Measurements from ENCODE around the gene PCDH8. TPM values are rescaled to one million over a fixed set of nuclear protein-coding genes. Genes with fewer than 3 reads are reported as not detected.
A peak's percentile ranks its signal among the peaks of the same experiment; 100 is the strongest.

PCDH8 gene
- total and polyA plus RNA-seq, 2 donors = 0.09 to 1.0 TPM

GRCh38 chr13:52869050-52869449, 20.6 kb upstream of the PCDH8 start:
- Histone ChIP-seq H3K4me1 (ENCODE audit: insufficient read depth) (no peaks in the 10 kb centered on the region), H3K27ac (ENCODE audit: low read depth) (no peak overlapping the region), H3K36me3 (ENCODE audit: insufficient read depth) (no peaks in the 10 kb centered on the region), H3K4me3 (ENCODE audit: low read depth, low read length) (no peak overlapping the region)
- no peak for DNase-seq (ENCODE audit: extremely low spot score)
- 81% methylated on average over 4 of the region's 4 CpGs for WGBS

GRCh38 chr13:52868190-52868589, 19.8 kb upstream of the PCDH8 start:
- no peaks in the 10 kb centered on the region for H3K4me1 ChIP-seq (ENCODE audit: insufficient read depth)
- no peaks in the 10 kb centered on the region for H3K36me3 ChIP-seq (ENCODE audit: insufficient read depth)
- no peak overlapping the region for H3K4me3 ChIP-seq (ENCODE audit: low read depth, low read length)
- H3K27ac ChIP-seq (ENCODE audit: low read depth) = no peak overlapping the region
- no peak for DNase-seq (ENCODE audit: extremely low spot score)
- whole genome bisulfite sequencing = 64% methylated on average over 4 of the region's 4 CpGs

DNA sequence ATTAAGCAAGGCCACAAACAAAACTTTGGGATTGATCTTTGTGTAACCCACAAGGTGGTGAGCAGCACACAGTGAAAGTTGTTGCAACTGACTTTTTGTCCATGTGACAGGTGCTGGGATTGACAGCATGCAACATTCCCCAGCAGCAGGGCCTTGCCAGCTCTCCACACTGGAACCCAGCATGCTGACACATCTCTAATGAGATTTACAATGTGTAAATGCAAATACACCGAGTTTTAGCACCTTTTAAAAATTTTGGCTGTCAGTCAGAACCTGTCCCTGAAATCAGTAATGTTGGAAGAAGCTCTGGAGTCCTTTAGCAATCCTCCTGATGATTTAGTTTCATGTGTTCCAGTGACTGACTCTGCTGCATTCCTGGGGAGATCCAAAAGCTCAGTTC, 16.5 kb upstream of the PCDH8 start:
- no peaks in the 10 kb centered on the region for H3K4me1 ChIP-seq (ENCODE audit: insufficient read depth)
- 18% methylated on average over 1 of the region's 1 CpG for WGBS
- no peak overlapping the region for H3K27ac ChIP-seq (ENCODE audit: low read depth)
- DNase-seq (ENCODE audit: extremely low spot score) = no peak
- H3K4me3 ChIP-seq (ENCODE audit: low read depth, low read length) = no peak overlapping the region
- H3K36me3 ChIP-seq (ENCODE audit: insufficient read depth) = no peaks in the 10 kb centered on the region

- Histone ChIP-seq H3K4me3 (ENCODE audit: low read depth, low read length) (no peak overlapping the region), H3K27ac (ENCODE audit: low read depth) (no peak overlapping the region), H3K4me1 (ENCODE audit: insufficient read depth) (no peaks in the 10 kb centered on the region), H3K36me3 (ENCODE audit: insufficient read depth) (no peaks in the 10 kb centered on the region)
- WGBS = 47% methylated on average over 3 of the region's 3 CpGs
- no peak for DNase-seq (ENCODE audit: extremely low spot score)
Measured at GRCh38 chr13:52862358-52863206, 14.1 kb upstream of the PCDH8 start.

- H3K4me1 ChIP-seq (ENCODE audit: insufficient read depth) = peaks cover 1% of the 10 kb centered on the region
- no peaks in the 10 kb centered on the region for H3K36me3 ChIP-seq (ENCODE audit: insufficient read depth)
- no peak overlapping the region for H3K4me3 ChIP-seq (ENCODE audit: low read depth, low read length)
- no peak for DNase-seq (ENCODE audit: extremely low spot score)
- 73% methylated on average over 2 of the region's 2 CpGs for WGBS
- no peak overlapping the region for H3K27ac ChIP-seq (ENCODE audit: low read depth)
Measured at GRCh38 chr13:52852444-52852843, 4.0 kb upstream of the PCDH8 start.

DNA sequence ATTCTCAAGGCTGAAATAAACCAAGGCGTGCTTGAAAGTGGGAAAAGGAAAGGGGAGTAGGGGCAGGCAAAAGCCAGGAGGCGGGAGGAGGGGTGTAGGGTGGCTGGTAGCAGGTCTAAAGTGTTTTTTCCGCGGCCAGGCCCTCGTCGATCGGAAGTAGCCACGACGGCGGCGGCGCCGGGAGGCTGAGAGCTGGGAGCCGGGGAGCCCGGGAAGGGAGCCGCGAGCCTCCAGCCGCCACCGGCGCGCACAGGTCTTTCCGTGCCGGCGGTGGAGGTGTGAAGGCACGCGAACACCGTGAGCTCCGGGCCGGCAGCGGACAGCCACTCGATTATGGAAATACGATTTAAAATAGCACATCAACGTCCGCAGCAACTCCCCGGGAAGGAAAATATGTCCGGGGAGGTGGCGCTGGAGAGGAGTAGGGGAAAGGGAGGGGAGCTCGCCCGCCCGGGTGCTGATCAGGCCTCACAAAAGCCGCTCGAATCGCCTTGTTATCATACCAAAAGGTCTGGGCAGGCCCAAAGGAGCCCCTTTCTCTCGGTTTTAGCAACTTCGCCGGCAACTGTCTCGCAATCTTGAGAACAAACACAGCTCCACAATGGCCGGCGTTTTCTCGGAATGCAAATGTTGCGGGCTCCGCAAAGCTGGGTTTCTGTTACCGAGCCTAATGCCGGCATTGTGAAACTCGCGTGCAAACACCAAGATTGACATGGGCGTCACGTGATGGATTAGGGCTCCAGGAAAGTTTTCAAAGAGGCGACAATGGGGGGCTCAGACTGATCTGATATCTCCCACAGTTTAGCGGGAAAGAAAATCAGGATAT, 2.9 kb upstream of the PCDH8 start:
- under 1% methylated on average over 60 of the region's 60 CpGs for whole genome bisulfite sequencing
- no peaks in the 10 kb centered on the region for H3K36me3 ChIP-seq (ENCODE audit: insufficient read depth)
- H3K4me3 ChIP-seq (ENCODE audit: low read depth, low read length) = peak overlapping the region; percentile 42
- peaks cover 1% of the 10 kb centered on the region for H3K4me1 ChIP-seq (ENCODE audit: insufficient read depth)
- DNase-seq (ENCODE audit: extremely low spot score) = no peak
- no peak overlapping the region for H3K27ac ChIP-seq (ENCODE audit: low read depth)

DNA sequence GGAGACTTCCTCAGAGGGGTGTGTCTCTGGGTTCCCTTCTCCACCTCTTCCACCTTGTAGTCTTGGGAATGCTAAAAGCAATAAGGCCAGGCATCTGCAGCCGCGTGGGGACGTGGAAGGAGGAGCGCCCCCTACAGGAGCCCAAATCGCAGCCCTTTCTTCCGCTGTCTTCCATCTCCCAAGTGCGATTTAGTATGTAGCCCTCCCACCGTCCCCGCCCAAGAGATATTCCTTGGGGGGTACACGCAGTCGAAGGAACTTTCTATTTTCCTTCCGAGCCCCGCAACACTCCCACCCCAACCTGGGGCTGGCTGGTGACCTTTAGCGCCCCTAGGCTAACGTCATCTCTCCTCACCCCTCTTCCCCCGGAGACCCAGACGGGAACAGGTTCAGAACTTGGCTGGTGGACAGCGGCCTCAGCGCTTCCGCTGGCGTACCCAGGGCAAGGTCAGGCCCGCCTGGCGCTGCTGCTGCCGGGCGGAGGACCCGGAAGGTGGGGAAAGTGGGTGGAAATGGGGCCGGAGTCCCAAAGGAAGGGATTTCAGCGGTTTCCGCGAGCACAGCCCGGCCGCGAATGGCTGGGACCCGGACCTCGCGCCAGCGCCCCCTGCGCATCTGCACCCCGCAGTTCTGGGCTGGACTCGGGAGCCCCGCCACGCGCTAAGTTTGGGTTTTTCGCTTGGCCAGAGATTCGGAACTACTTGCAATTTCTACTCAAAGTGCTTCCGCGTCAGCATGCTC, 2.1 kb upstream of the PCDH8 start:
- WGBS = under 1% methylated on average over 47 of the region's 47 CpGs

DNA sequence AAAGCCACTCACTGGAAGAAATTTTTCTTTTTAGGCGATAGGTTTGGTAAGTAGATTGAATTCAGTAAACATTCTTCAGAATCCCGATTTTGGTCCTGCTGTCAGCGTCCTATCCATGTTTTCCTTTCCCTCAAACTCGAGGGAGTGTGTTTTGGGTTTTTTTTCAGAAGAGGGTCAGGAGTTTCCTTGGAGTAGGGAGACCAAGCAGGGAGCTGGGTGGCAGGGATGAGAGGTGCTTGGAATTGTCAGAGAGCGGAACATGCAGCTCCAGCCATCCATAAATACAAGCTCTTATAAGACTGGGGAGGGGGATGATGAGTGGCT, 1.6 kb upstream of the PCDH8 start:
- Histone ChIP-seq H3K36me3 (ENCODE audit: insufficient read depth) (no peaks in the 10 kb centered on the region), H3K4me3 (ENCODE audit: low read depth, low read length) (no peak overlapping the region), H3K27ac (ENCODE audit: low read depth) (no peak overlapping the region), H3K4me1 (ENCODE audit: insufficient read depth) (peaks cover 4% of the 10 kb centered on the region)
- DNase-seq (ENCODE audit: extremely low spot score) = no peak
- 6% methylated on average over 5 of the region's 5 CpGs for WGBS

More for the DNA sequence above, 2.1 kb upstream of the PCDH8 start:
- Histone ChIP-seq H3K4me1 (ENCODE audit: insufficient read depth) (peaks cover 4% of the 10 kb centered on the region), H3K36me3 (ENCODE audit: insufficient read depth) (no peaks in the 10 kb centered on the region), H3K27ac (ENCODE audit: low read depth) (no peak overlapping the region), H3K4me3 (ENCODE audit: low read depth, low read length) (peak overlapping the region; percentile 42)
- DNase-seq (ENCODE audit: extremely low spot score) = no peak

GRCh38 chr13:52849291-52850071, 1.0 kb upstream of the PCDH8 start:
- DNase-seq (ENCODE audit: extremely low spot score) = no peak
- H3K36me3 ChIP-seq (ENCODE audit: insufficient read depth) = no peaks in the 10 kb centered on the region
- H3K27ac ChIP-seq (ENCODE audit: low read depth) = no peak overlapping the region
- H3K4me1 ChIP-seq (ENCODE audit: insufficient read depth) = peaks cover 4% of the 10 kb centered on the region
- no peak overlapping the region for H3K4me3 ChIP-seq (ENCODE audit: low read depth, low read length)
- WGBS = 6% methylated on average over 24 of the region's 24 CpGs

GRCh38 chr13:52847682-52848432, 583 bp downstream of the PCDH8 start:
- WGBS = 10% methylated on average over 75 of the region's 75 CpGs
- H3K4me1 ChIP-seq (ENCODE audit: insufficient read depth) = peaks cover 4% of the 10 kb centered on the region
- H3K4me3 ChIP-seq (ENCODE audit: low read depth, low read length) = no peak overlapping the region
- no peaks in the 10 kb centered on the region for H3K36me3 ChIP-seq (ENCODE audit: insufficient read depth)
- no peak overlapping the region for H3K27ac ChIP-seq (ENCODE audit: low read depth)
- no peak for DNase-seq (ENCODE audit: extremely low spot score)

- H3K4me3 ChIP-seq (ENCODE audit: low read depth, low read length) = no peak overlapping the region
- DNase-seq (ENCODE audit: extremely low spot score) = no peak
Measured at GRCh38 chr13:52847322-52847681, 1.1 kb downstream of the PCDH8 start.

GRCh38 chr13:52846567-52847321, 1.7 kb downstream of the PCDH8 start:
- DNase-seq (ENCODE audit: extremely low spot score) = no peak
- no peaks in the 10 kb centered on the region for H3K36me3 ChIP-seq (ENCODE audit: insufficient read depth)
- WGBS = 3% methylated on average over 100 of the region's 100 CpGs
- peaks cover 4% of the 10 kb centered on the region for H3K4me1 ChIP-seq (ENCODE audit: insufficient read depth)
- no peak overlapping the region for H3K27ac ChIP-seq (ENCODE audit: low read depth)
- no peak overlapping the region for H3K4me3 ChIP-seq (ENCODE audit: low read depth, low read length)

More at GRCh38 chr13:52847322-52847681, 1.1 kb downstream of the PCDH8 start:
- Histone ChIP-seq H3K27ac (ENCODE audit: low read depth) (no peak overlapping the region), H3K4me1 (ENCODE audit: insufficient read depth) (peaks cover 4% of the 10 kb centered on the region), H3K36me3 (ENCODE audit: insufficient read depth) (no peaks in the 10 kb centered on the region)
- 5% methylated on average over 51 of the region's 51 CpGs for WGBS

All from urinary bladder (tissue), 4 donors.